Head of caudate nucleus (tissue), 42 donors: ENCODE data around the gene NLRC5.
"Not testable (repeated sequence)": the region's sequence is repeated elsewhere in the genome, so short reads cannot be mapped to it uniquely, and the experiment has no call there.

ENCODE experiments used
- DNase-seq, 42 donors: peaks; one replicate each; pipeline versions ENCODE4 v3.0.0 to v3.0.0-alpha.2; 2020 to 2021; ENCODE audit warnings: mixed read lengths in 7 of 42
- intact Hi-C: fragments of 100-400 bp; cut with DNase I; formaldehyde crosslinking; loops from one replicate; pipeline ENCODE4 v1.15.0; 2022

NLRC5 gene

DNA sequence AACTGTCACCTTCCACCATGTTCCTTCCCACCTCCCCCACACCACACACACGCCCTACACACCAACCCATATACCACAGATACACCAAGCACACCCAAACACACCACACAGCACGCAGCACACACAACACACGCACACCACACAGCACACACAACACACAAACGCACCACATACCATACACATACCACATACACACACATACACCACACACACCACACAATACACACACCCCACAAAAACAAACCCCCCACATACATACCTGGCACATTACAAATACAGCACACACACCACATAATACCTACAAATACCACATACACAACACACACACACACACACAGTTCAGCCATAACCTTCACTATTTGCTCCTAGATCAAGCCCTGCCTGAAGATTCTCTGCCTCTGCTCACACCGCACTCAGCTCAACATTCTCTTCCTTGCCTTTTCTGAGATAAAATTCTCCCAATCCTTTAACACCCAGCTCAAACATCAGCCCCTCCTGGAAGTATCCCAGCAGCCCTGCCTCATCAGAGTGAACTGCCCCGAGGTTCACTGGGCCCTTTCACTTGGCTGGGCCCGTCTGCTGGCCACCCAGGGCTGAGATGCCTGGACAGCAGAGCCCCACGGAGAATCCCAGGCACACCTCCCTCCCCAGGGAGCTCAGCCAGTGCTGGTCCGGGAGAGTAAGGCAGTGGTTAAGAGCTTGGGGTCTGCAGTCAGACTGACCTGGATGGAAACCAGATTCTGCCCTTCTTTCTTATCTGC lies 71.1 kb downstream of the NLRC5 start:
- DNase-seq, result no peak
- intact Hi-C loops, result no loop called here

DNA sequence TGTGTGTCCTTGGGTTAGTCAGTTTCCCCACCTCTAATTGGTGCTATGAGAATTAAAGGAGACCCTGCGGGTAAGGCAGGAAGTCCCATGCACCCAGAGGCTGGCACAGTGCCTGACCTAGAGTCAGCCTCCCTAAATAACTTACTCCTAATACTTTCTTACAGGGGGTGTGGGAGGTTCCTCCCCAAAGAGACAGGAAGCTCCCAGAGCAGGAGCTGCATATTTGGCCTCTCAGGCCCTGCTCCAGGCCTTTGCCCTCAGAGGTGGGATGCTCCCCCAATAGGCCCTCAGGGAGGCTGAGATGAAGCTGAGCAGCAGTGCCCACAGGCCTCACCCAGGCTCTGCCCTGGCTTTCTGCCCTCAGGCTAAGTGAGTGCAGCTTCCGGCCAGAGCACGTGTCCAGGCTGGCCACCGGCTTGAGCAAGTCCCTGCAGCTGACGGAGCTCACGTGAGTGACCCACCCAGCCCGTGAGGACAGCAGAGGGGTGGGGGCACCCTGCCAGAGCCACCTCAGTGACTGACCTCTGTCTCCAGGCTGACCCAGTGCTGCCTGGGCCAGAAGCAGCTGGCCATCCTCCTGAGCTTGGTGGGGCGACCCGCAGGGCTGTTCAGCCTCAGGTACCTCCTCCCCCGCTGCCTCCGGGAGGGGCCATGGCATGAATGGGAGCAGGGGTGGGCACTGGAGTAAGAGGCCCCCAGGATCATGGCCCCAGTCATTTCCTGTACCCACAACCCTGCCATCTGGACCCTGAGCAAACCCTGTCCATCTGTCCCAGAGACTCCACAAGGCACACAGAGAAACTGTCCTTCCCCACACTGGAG lies 71.9 kb downstream of the NLRC5 start:
- peak in 12 of 42 donors; percentile 9 to 57 (median 32) for DNase-seq
- intact Hi-C loops, result no loop called here

DNA sequence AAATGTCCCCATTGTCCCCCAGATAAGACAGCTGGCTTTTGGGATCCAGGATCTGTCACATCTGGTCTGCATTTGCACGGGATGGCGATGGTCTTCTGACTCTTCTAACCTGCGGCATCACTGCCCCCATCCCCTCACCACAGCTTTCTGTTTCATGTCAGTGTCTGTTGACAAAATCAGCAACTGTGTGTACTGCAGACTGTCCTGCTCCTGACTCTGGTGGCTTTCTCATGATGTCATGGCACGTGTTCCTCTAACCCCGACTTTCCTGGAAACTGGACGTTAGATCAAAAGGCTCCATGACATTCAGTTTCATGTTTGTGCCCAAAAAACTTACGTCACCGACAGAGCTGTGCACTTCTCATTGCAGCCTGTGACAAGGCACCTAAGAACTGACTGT lies 73.0 kb downstream of the NLRC5 start:
- DNase-seq, result no peak
- intact Hi-C loops, result no loop called here

- intact Hi-C loops, DNase-seq: not testable (repeated sequence)
Measured at GRCh38 chr16:57063189-57063588, 73.8 kb downstream of the NLRC5 start.

GRCh38 chr16:57064995-57065394 lies 75.6 kb downstream of the NLRC5 start:
- intact Hi-C loops, result no loop called here
- DNase-seq, result no peak

DNA sequence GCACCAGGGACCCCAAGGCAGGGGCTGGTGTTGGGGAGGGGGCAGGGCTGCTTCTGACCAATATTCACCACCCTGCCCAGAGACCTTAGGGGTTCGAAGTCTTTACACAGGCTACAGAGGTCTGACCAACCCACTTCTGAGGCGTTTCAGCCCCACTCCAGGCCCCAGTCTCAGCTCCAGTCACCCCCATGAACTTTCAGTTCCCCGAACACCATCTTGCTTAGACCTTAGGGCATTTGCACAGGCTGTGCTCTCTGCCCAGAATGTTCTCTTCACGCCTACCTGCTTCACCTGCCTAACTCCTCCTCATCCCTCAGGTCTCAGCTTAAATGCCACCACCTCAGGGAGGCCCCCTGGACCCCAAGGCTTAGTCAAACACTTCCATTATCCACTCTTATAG lies 77.3 kb downstream of the NLRC5 start:
- intact Hi-C loops, result no loop called here
- DNase-seq, result no peak

DNA sequence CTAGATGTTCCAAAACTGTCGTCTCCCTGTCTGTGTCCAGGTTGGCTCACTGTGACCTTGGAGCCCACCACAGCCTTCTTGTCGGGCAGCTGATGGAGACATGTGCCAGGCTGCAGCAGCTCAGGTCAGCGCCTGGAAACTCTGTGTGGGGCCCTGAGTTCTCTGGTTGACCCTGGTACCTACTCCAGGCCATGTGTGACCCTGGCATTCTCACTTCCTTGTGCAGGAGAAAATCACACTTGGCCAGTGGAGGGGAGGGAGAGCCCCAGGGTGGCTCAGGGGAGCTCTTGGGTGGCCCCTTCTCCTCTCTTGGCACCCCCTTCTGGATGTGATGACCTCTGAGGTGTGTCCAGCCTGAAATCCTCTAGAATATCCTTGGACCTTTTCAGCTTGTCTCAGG lies 78.0 kb downstream of the NLRC5 start:
- intact Hi-C loops, result no loop called here
- DNase-seq, result no peak

DNA sequence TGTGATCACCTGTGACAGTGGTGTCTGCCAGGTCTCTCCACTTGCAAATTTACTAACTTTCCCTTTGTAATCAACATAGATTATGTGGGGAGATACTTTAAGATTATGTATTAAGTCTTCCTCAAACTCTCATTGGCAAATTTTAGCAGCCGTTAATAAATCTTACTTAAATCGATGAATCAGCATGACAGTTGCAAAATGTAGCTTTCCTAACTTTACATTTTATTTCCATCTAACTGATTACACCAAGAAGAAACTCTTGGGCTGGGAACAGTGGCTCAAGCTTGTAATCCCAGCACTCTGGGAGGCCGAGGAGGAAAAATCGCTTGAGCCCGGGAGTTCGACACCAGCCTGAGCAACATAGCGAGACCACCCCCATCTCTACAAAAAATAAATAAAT lies 79.7 kb downstream of the NLRC5 start:
- intact Hi-C loops, result no loop called here
- no peak for DNase-seq

DNA sequence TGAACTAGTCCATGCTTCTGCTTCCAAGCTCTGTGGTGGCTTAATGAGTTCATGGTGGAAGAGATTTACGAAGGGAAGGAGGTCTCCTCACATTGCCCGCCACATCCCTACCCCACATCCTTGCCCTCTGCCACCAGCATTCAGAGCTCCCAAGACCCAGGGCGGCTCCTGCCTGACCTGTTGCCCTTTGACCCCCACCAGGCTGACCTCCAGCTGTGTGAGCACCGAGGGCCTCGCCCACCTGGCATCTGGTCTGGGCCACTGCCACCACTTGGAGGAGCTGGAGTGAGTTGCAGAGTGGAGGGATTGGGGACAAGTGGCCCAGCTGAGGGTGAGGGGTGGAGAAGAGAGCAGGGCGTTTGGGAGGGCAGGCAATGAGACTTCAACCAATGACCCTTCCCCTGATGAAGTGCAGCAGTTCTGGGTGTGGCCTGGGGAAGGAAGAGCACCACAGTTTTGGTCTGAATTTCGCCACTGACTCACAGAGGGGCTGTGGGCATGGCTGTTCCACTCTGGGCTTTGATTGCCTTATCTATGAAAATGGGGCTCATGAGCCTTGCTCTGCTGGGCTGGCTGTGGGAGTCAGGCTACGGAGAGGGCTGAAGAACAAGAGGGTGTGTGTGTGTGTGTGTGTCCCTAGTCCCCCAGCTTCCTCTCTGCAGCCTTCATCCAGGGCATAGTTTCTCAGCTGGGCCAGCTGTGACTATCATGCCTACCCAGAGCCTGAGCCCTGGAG lies 80.4 kb downstream of the NLRC5 start:
- DNase-seq, result no peak
- intact Hi-C loops, result no loop called here

GRCh38 chr16:57070424-57070823 lies 81.1 kb downstream of the NLRC5 start:
- no peak for DNase-seq
- intact Hi-C loops, result no loop called here

DNA sequence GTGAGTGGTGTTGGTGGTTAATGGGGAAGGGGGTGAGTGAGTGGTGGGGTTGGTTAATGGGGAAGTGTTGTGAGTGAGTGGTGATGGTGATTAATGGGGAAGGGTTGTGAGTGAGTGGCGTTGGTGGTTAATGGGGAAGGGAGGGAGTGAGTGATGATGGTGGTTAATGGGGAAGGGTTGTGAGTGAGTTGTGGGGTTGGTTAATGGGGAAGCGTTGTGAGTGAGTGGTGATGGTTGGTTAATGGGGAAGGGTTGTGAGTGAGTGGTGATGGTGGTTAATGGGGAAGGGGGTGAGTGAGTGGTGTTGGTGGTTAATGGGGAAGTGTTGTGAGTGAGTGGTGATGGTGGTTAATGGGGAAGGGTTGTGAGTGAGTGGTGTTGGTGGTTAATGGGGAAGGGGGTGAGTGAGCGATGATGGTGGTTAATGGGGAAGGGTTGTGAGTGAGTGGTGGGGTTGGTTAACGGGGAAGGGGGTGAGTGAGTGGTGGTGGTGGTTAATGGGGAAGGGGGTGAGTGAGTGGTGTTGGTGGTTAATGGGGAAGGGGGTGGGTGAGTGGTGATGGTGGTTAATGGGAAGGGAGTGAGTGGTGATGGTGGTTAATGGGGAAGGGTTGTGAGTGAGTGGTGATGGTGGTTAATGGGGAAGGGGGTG lies 81.8 kb downstream of the NLRC5 start:
- DNase-seq, intact Hi-C loops: not testable (repeated sequence)

GRCh38 chr16:57071831-57072582 lies 82.7 kb downstream of the NLRC5 start:
- intact Hi-C loops, result no loop called here
- DNase-seq, result no peak

DNA sequence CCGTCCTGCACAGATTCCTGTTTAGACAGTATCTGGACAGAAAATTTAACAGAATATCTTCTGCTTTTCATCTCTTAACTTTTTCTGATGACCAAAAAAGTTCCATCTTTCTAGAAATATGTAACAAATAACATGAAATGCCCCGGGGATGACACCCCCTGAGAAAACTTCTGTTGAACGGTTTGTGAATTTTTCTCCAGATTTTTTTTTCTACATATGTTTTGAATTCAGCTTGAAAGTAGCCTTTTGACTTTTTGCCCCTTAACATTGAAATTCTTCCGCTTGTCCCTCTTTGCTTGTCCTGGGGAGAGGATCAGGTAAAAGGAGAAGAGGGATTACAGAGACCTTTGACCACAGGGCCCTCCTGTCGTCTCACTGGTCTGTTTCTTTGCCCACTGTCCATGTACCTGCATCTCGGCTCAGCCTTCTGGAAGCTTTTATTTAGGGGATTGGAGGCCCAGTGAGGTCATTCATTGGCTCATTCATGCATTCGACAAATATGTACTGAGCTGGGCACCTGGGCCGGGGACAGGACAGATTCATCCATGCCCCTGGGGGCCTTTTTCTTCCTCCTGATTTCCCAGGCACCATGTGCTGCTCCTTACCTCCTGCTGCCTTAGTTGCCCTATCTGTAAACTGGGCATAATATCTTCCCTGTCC lies 83.4 kb downstream of the NLRC5 start:
- intact Hi-C loops, result no loop called here
- DNase-seq, result no peak

- intact Hi-C loops, result no loop called here
- no peak for DNase-seq
Measured at GRCh38 chr16:57077714-57078113, 88.4 kb downstream of the NLRC5 start.

DNA sequence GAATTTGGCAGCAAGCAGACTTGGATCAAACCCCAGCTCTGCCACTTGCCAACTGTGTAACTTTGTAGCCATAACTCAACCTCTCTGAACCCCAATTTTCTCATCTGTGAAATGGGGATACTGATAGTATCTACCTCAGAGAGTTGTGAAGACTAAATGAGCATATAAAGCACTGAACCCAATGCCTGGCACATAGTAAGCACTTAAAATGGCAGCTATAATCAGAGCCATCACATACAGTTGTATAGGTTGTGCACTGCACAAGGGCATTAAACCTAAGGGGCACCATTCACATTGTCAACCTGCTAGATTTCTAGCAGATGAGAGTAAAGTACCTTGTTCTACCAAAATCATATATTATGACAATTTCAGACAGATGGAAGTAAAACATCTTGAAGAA lies 92.4 kb downstream of the NLRC5 start:
- DNase-seq, result no peak
- intact Hi-C loops, result no loop called here

GRCh38 chr16:57082664-57083063 lies 93.3 kb downstream of the NLRC5 start:
- no peak for DNase-seq
- intact Hi-C loops, result no loop called here

DNA sequence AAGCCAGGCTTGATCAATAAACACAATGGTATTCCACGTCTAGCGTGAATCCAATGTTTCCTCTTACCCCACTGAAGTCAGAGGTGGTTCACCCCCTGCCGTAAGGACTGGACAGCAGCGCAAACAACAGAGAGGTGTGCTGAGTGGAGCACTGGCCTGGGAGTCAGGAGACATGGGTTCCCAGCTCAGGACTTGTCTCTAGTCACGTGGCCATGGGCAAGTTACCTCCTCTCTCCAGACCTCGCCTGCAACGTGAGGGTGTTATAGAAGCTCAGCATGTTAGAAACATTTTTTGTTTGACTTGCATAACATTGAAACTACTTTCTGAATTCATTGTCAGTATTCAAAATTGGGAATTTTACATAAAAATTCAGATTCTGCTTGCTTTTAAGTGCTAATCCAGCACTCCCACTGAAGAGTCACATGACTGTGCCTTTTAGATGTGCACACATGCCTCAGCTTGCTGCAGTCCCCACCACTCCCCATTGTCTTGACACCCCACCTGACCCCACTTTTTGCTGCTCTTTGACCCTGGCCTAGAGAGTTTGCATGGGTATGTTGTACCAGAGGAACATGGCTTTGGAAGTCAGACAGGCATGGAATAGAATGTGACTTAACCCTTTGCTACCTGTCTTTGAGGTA lies 94.2 kb downstream of the NLRC5 start:
- peak in 4 of 42 donors; percentile 18 to 43 (median 24) for DNase-seq
- intact Hi-C loops, result loop anchor here (1.0 kb wide), 1 partner anchor 83 kb away; no protein-coding TSS in a partner anchor
